RWPE2 (cell line): ENCODE results near the gene FGD4.

ENCODE experiments used
- ATAC-seq: fragments of 200-7000 bp; cut with Tn5 transposase; 3 replicates; pipeline ENCODE4 v1.9.1; 2021; ENCODE audit warnings: low read depth
- DNase-seq: peaks from one replicate; pipeline ENCODE4 v3.0.0-alpha.2; 2020; ENCODE audit warnings: low spot score
- H3K27ac ChIP-seq: fragments of 450-650 bp; 2 replicates; pipeline ENCODE4 v1.5.1; 2017; ENCODE audit warnings: mild to moderate bottlenecking; ENCODE audit not compliant: poor library complexity, severe bottlenecking
- H3K27me3 ChIP-seq: fragments of 250-450 bp; sonication (Bioruptor Pico); 2 replicates; pipeline ENCODE4 v1.5.1; 2021; ENCODE audit warnings: mild to moderate bottlenecking, moderate library complexity; ENCODE audit not compliant: insufficient read depth, poor library complexity, severe bottlenecking
- H3K36me3 ChIP-seq: fragments of 250-450 bp; sonication (Bioruptor Pico); 2 replicates; pipeline ENCODE4 v1.5.1; 2020; ENCODE audit warnings: low read depth, mild to moderate bottlenecking, moderate library complexity
- H3K4me1 ChIP-seq: fragments of 250-450 bp; sonication (Bioruptor Pico); 2 replicates; pipeline ENCODE4 v1.5.1; 2021; ENCODE audit warnings: mild to moderate bottlenecking, moderate library complexity; ENCODE audit not compliant: insufficient read depth, poor library complexity, severe bottlenecking
- H3K4me3 ChIP-seq: fragments of 250-450 bp; sonication (Bioruptor Pico); 2 replicates; pipeline ENCODE4 v1.5.1; 2021; ENCODE audit warnings: mild to moderate bottlenecking, moderate library complexity; ENCODE audit not compliant: severe bottlenecking
- H3K9me3 ChIP-seq: fragments of 250-450 bp; sonication (Bioruptor Pico); 2 replicates; pipeline ENCODE4 v1.5.1; 2021; ENCODE audit warnings: mild to moderate bottlenecking, moderate library complexity; ENCODE audit not compliant: severe bottlenecking
- CTCF ChIP-seq: fragments of 450-650 bp; IDR thresholded peaks from one replicate; pipeline ENCODE4 v1.5.1; 2017; ENCODE audit warnings: mild to moderate bottlenecking, moderate library complexity; ENCODE audit not compliant: poor library complexity, severe bottlenecking

The FGD4 gene

GRCh38 chr12:32588604-32589003 lies 189.2 kb downstream of the FGD4 start:
- Histone ChIP-seq H3K4me1 (peaks cover 17% of the 10 kb centered on the region), H3K4me3 (no peak overlapping the region), H3K36me3 (peaks cover 31% of the 10 kb centered on the region), H3K27ac (no peak overlapping the region), H3K9me3 (no peaks in the 10 kb centered on the region), H3K27me3 (no peaks in the 10 kb centered on the region)
- TF ChIP-seq CTCF, result no peak
- ATAC-seq (no peak), DNase-seq (no peak)

GRCh38 chr12:32589165-32589865 lies 190.0 kb downstream of the FGD4 start:
- no peak overlapping the region for H3K27ac ChIP-seq
- H3K9me3 ChIP-seq, result no peaks in the 10 kb centered on the region
- no peaks in the 10 kb centered on the region for H3K27me3 ChIP-seq
- DNase-seq (no peak), ATAC-seq (no peak)
- H3K36me3 ChIP-seq, result peaks cover 24% of the 10 kb centered on the region
- no peak overlapping the region for H3K4me3 ChIP-seq
- peaks cover 11% of the 10 kb centered on the region for H3K4me1 ChIP-seq
- no peak for TF ChIP-seq CTCF

GRCh38 chr12:32595251-32595650 lies 195.9 kb downstream of the FGD4 start:
- Histone ChIP-seq H3K36me3 (peaks cover 33% of the 10 kb centered on the region), H3K4me3 (no peak overlapping the region), H3K9me3 (no peaks in the 10 kb centered on the region), H3K27me3 (no peaks in the 10 kb centered on the region), H3K4me1 (no peaks in the 10 kb centered on the region), H3K27ac (peak overlapping the region; percentile 34)
- ATAC-seq (peak; percentile 94), DNase-seq (no peak)
- TF ChIP-seq CTCF, result no peak

GRCh38 chr12:32596030-32596429 lies 196.7 kb downstream of the FGD4 start:
- ATAC-seq (no peak), DNase-seq (no peak)
- Histone ChIP-seq H3K4me1 (no peaks in the 10 kb centered on the region), H3K36me3 (peaks cover 33% of the 10 kb centered on the region), H3K27me3 (no peaks in the 10 kb centered on the region), H3K27ac (peak overlapping the region; percentile 34), H3K4me3 (no peak overlapping the region), H3K9me3 (no peaks in the 10 kb centered on the region)
- no peak for TF ChIP-seq CTCF

GRCh38 chr12:32598688-32599087 lies 199.3 kb downstream of the FGD4 start:
- ATAC-seq (no peak), DNase-seq (no peak)
- H3K27ac ChIP-seq, result no peak overlapping the region
- H3K27me3 ChIP-seq, result no peaks in the 10 kb centered on the region
- peaks cover 51% of the 10 kb centered on the region for H3K36me3 ChIP-seq
- no peaks in the 10 kb centered on the region for H3K9me3 ChIP-seq
- no peak overlapping the region for H3K4me3 ChIP-seq
- no peaks in the 10 kb centered on the region for H3K4me1 ChIP-seq
- no peak for TF ChIP-seq CTCF
